ENCODE results near the gene OR6C2.
A peak's percentile ranks its signal among the peaks of the same experiment; 100 is the strongest.
"Not testable (repeated sequence)": the region's sequence is repeated elsewhere in the genome, so short reads cannot be mapped to it uniquely, and the experiment has no call there.

The OR6C2 gene

DNA sequence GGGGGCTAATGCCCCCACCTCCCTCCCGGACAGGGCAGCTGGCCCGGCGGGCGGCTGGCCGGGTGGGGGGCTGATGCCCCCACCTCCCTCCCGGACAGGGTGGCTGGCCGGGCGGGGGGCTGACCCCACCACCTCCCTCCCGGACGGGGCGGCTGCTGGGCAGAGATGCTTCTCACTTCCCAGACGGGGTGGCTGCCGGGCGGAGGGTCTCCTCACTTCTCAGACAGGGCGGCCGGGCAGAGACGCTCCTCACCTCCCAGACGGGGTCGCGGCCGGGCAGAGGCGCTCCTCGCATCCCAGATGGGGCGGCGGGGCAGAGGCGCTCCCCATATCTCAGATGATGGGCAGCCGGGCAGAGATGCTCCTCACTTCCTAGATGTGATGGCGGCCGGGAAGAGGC, 35.3 kb downstream of the OR6C2 start:
- DNase-seq: not testable (repeated sequence)

DNA sequence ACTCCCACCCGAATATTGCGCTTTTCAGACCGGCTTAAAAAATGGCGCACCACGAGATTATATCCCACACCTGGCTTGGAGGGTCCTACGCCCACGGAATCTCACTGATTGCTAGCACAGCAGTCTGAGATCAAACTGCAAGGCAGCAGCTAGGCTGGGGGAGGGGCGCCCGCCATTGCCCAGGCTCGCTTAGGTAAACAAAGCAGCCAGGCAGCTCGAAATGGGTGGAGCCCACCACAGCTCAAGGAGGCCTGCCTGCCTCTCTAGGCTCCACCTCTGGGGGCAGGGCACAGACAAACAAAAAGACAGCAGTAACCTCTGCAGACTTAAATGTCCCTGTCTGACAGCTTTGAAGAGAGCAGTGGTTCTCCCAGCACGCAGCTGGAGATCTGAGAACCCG, 40.4 kb downstream of the OR6C2 start:
- not testable (repeated sequence) for DNase-seq

DNA sequence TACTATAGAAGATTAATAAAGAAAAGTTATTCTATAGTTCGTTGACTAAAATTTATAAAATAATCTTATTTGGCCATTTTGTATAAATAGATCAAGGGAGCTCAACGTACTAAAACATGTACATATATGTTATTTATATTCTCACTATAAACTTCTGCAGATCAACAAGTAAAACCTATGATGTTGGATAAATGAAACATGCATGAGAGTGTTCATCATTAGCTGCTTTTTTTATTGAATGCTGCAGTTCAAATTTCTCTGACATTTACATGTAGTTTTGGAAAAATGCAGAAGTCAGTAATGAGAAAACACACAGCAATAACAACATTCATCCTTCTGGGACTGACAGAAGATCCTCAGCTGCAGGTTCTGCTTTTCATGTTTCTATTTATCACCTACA, 48.2 kb downstream of the OR6C2 start, which contains the start of gene OR6C68:
Gene OR6C68 (plus strand): TSS at position 301 of the 400 bp plus-strand sequence. CDS start 0 bp downstream, at position 301.
- no peak for DNase-seq

DNA sequence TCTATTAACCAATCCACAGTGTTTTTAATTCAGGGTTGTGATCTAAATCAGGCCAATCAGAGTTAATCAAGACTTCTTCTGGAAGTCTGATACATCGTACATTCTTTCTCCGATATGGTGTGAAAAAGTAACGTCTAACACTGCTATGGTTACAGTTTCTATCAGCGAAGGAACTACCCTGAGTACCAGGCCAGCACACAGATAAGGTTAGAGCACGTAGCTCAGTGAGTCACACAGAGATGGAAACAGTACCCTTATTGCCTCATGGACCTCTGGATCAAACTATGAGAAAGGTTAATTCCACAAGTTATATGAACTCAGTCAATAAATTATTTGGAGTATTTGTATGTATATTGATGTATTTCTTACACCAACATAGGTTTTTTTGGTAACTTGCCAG, 51.6 kb downstream of the OR6C2 start:
- peak; percentile 19 for DNase-seq

DNA sequence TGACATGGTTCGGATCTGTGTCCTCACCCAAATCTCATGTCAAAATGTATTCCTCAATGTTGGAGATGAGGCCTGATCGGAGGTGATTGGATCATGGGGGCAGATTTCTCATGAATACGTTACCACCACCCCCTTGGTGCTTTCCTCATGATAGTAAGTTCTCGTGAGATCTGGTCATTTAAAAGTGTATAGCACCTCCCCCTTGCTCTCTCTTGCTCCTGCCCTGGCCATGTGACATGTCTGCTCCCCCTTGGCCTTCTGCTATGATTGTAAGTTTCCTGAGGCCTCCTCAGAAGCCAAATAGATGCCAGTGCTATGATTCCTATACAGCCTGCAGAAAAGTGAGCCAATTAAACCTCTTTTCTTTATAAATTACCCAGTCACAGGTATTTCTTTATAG, 55.4 kb downstream of the OR6C2 start:
- peak; percentile 34 for DNase-seq

DNA sequence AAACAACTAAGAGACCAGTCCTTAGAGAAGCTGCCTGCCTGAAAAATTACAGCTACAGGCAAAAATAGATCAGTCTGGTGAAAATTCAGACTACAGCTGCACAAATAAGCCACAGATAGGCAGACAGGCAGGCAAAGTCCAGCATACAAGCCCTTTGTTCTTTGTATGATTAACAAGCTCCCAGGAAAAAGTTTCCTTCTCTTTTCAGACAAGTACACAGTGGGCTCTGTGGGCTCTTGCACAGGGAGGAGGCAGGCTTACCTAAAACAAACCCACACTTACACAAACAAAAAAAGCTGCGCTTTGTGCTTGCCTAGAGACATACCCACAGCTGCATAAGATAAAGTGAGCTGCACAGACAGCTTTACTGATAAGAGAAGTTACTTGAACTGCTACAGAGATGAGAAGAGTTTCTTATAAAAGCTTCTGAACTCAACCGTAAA, 56.0 kb downstream of the OR6C2 start:
- peak; percentile 93 for DNase-seq

DNA sequence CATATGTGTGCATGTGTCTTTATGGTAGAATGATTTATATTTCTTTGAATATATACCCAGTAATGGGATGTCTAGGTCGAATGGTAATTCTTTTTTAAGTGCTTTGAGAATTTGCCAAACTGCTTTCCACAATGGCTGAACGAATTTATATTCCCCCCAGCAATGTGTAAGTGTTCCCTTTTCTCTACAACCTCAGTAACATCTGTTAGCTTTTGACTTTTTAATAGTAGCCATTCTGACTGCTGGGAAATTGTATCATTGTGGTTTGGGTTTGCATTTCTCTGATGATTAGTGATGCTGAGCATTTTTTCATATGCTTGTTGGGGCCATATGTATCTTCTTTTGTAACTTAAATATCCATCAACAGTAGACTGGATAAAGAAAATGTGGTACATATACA, 57.7 kb downstream of the OR6C2 start:
- DNase-seq: no peak
